C1 segment of cervical spinal cord (tissue), 14 donors: ENCODE measurements around the gene FAM241B.

Experiments
- DNase-seq, 14 donors: peaks; one replicate each; lab custom pipeline; 2025; lab: John Stamatoyannopoulos, UW

Gene FAM241B

GRCh38 chr10:69649786-69650550 is 19.9 kb downstream of the FAM241B start:
- no peak for DNase-seq

- DNase-seq = no peak
Measured at GRCh38 chr10:69650589-69651261, 20.7 kb downstream of the FAM241B start.

- DNase-seq = no peak
Measured at GRCh38 chr10:69651362-69651761, 21.3 kb downstream of the FAM241B start.

- DNase-seq = no peak
Measured at GRCh38 chr10:69652111-69652856, 22.2 kb downstream of the FAM241B start.

GRCh38 chr10:69652857-69653199 is 22.8 kb downstream of the FAM241B start:
- no peak for DNase-seq

- DNase-seq = peak in 1 of 14 donors; percentile 17
Measured at GRCh38 chr10:69653561-69653960, 23.5 kb downstream of the FAM241B start.

GRCh38 chr10:69655124-69655867 is 25.2 kb downstream of the FAM241B start:
- DNase-seq = peak in 1 of 14 donors; percentile 38

- no peak for DNase-seq
Measured at GRCh38 chr10:69655868-69656555, 26.0 kb downstream of the FAM241B start.

- no peak for DNase-seq
Measured at GRCh38 chr10:69656742-69657269, 26.8 kb downstream of the FAM241B start.

- peak in 1 of 14 donors; percentile 12 for DNase-seq
Measured at GRCh38 chr10:69657430-69657829, 27.4 kb downstream of the FAM241B start.

GRCh38 chr10:69657866-69658265 is 27.8 kb downstream of the FAM241B start:
- no peak for DNase-seq

- no peak for DNase-seq
Measured at GRCh38 chr10:69659241-69660038, 29.4 kb downstream of the FAM241B start.

GRCh38 chr10:69660296-69660695 is 30.2 kb downstream of the FAM241B start:
- DNase-seq = no peak

- no peak for DNase-seq
Measured at GRCh38 chr10:69661414-69662172, 31.5 kb downstream of the FAM241B start.

- DNase-seq = no peak
Measured at GRCh38 chr10:69662173-69662877, 32.3 kb downstream of the FAM241B start.

GRCh38 chr10:69662901-69663300 is 32.9 kb downstream of the FAM241B start:
- no peak for DNase-seq

- no peak for DNase-seq
Measured at GRCh38 chr10:69663369-69663947, 33.4 kb downstream of the FAM241B start.
